Measurements from ENCODE around the gene CDH13.

Gene CDH13

GRCh38 chr16:83623091-83623730 is 996.4 kb downstream of the CDH13 start:
- Histone ChIP-seq H3K27ac (no peak overlapping the region), H3K4me3 (ENCODE audit: low read depth, low read length) (no peak overlapping the region), H3K27me3 (ENCODE audit: insufficient read depth, low read depth, severe bottlenecking) (no peaks in the 10 kb centered on the region), H3K36me3 (no peaks in the 10 kb centered on the region), H3K9me3 (ENCODE audit: severe bottlenecking) (no peaks in the 10 kb centered on the region)
- no peak for DNase-seq
- TF ChIP-seq, protein P1, sequence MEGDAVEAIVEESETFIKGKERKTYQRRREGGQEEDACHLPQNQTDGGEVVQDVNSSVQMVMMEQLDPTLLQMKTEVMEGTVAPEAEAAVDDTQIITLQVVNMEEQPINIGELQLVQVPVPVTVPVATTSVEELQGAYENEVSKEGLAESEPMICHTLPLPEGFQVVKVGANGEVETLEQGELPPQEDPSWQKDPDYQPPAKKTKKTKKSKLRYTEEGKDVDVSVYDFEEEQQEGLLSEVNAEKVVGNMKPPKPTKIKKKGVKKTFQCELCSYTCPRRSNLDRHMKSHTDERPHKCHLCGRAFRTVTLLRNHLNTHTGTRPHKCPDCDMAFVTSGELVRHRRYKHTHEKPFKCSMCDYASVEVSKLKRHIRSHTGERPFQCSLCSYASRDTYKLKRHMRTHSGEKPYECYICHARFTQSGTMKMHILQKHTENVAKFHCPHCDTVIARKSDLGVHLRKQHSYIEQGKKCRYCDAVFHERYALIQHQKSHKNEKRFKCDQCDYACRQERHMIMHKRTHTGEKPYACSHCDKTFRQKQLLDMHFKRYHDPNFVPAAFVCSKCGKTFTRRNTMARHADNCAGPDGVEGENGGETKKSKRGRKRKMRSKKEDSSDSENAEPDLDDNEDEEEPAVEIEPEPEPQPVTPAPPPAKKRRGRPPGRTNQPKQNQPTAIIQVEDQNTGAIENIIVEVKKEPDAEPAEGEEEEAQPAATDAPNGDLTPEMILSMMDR (IDR thresholded peaks at IDR 0.05; ENCODE audit: low read depth, low read length), result no peak

DNA sequence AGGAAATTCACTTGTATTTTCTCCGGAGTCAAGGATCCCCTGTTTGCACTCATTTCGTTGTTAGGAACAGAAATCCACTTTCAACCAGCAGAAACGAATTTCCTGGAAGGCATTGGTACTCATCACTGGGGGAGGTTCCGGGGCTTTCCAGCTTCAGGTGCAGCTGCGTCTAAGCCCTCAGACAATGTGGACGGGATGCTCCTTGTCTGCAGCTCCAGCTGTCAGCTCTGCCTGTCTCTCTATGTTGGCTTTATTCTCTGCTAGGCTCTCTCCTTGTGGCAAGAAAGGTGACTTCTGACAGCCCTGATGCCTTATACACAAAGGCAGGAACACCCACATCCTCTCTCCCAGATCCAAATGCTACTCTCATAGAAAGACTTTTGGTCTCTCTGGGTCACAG is 997.1 kb downstream of the CDH13 start:
- Histone ChIP-seq H3K27me3 (ENCODE audit: insufficient read depth, low read depth, severe bottlenecking) (no peaks in the 10 kb centered on the region), H3K9me3 (ENCODE audit: severe bottlenecking) (no peaks in the 10 kb centered on the region), H3K27ac (no peak overlapping the region), H3K36me3 (no peaks in the 10 kb centered on the region), H3K4me3 (ENCODE audit: low read depth, low read length) (no peak overlapping the region)
- TF ChIP-seq, protein P1 (IDR thresholded peaks at IDR 0.05; ENCODE audit: low read depth, low read length), result no peak
- DNase-seq, result no peak

GRCh38 chr16:83624429-83625120 is 997.8 kb downstream of the CDH13 start:
- H3K27me3 ChIP-seq (ENCODE audit: insufficient read depth, low read depth, severe bottlenecking), result no peaks in the 10 kb centered on the region
- DNase-seq, result no peak
- H3K27ac ChIP-seq, result no peak overlapping the region
- H3K36me3 ChIP-seq, result no peaks in the 10 kb centered on the region
- TF ChIP-seq, protein P1 (IDR thresholded peaks at IDR 0.05; ENCODE audit: low read depth, low read length), result no peak
- H3K4me3 ChIP-seq (ENCODE audit: low read depth, low read length), result no peak overlapping the region
- H3K9me3 ChIP-seq (ENCODE audit: severe bottlenecking), result no peaks in the 10 kb centered on the region

DNA sequence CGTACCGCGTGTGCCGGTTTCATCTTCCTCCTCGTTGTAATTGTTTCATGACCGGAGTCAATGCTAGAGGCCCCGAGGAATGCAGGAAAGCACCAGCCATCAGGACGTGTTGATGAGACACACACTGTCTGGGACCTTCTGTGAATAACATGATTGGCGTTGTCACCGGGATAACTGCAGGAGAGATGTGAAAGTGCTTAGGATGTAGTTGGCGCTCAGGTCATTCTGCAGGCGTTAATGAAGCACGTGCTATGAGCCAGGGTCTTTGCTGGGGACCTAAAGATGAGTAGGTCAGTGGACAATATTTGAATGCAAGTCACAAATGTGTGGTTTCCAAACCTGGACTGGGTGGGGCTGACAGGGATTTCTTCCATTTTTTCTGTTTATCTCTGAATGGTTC is 999.4 kb downstream of the CDH13 start:
- Histone ChIP-seq H3K9me3 (ENCODE audit: severe bottlenecking) (no peaks in the 10 kb centered on the region), H3K27ac (no peak overlapping the region), H3K27me3 (ENCODE audit: insufficient read depth, low read depth, severe bottlenecking) (no peaks in the 10 kb centered on the region), H3K4me3 (ENCODE audit: low read depth, low read length) (no peak overlapping the region), H3K36me3 (no peaks in the 10 kb centered on the region)
- TF ChIP-seq, protein P1 (IDR thresholded peaks at IDR 0.05; ENCODE audit: low read depth, low read length), result no peak
- no peak for DNase-seq

DNA sequence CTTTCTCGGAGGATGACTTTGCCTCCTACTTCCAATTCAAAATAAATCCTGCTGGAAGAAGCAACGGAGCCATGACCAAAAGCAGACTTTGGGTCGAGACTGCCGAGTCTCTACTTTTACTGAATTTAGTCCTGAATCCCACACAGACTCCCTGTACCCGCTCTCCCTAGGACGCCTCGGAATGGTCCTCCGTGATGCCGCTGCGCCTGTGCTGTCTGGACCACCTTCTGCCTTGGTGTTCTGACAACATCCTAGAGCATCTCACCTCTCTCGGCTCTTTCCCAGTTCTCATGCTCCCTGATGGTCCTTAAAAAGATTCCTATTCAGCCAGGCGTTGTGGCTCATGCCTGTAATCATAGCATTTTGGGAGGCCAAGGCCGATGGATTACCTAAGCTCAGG is 999.9 kb downstream of the CDH13 start:
- Histone ChIP-seq H3K36me3 (no peaks in the 10 kb centered on the region), H3K9me3 (ENCODE audit: severe bottlenecking) (no peaks in the 10 kb centered on the region), H3K4me3 (ENCODE audit: low read depth, low read length) (no peak overlapping the region), H3K27me3 (ENCODE audit: insufficient read depth, low read depth, severe bottlenecking) (no peaks in the 10 kb centered on the region), H3K27ac (no peak overlapping the region)
- TF ChIP-seq, protein P1 (IDR thresholded peaks at IDR 0.05; ENCODE audit: low read depth, low read length), result no peak
- DNase-seq, result no peak
